Progenitor cell of endocrine pancreas (in vitro differentiated cells): ENCODE measurements around the gene GRAP2. TPM values are rescaled to one million over a fixed set of nuclear protein-coding genes. Genes with fewer than 3 reads are reported as not detected.

Source experiments
- DNase-seq: peaks from one replicate; pipeline ENCODE4 v3.0.0; 2021; ENCODE audit warnings: low spot score; ENCODE audit not compliant: unreplicated experiment
- H3K27ac Mint-ChIP-seq: 2 replicates; pipeline ENCODE4 v1.8.0; 2021; ENCODE audit warnings: mild to moderate bottlenecking, moderate library complexity, mixed read lengths
- H3K27me3 Mint-ChIP-seq: 2 replicates; pipeline ENCODE4 v1.8.0; 2021; ENCODE audit warnings: mixed read lengths
- H3K36me3 Mint-ChIP-seq: 2 replicates; pipeline ENCODE4 v1.8.0; 2022; ENCODE audit warnings: mixed read lengths; ENCODE audit not compliant: insufficient read depth
- H3K4me1 Mint-ChIP-seq: 2 replicates; pipeline ENCODE4 v1.8.0; 2021; ENCODE audit warnings: low read depth, mixed read lengths
- H3K4me3 Mint-ChIP-seq: 2 replicates; pipeline ENCODE4 v1.8.0; 2021; ENCODE audit warnings: low read depth, mild to moderate bottlenecking, moderate library complexity, mixed read lengths
- H3K9me3 Mint-ChIP-seq: 2 replicates; pipeline ENCODE4 v1.8.0; 2021; ENCODE audit warnings: low read depth, mixed read lengths
- CTCF ChIP-seq: fragments of 200-600 bp; sonication (generic); IDR thresholded peaks from one replicate; pipeline ENCODE4 v1.5.0; 2021; ENCODE audit warnings: antibody characterized with exemption, mild to moderate bottlenecking; ENCODE audit not compliant: unreplicated experiment
- total RNA-seq: library from RNA; stranded (reverse); gene quantifications from 2 replicates; pipeline ENCODE4 v1.2.1, GENCODE V29; 2021

GRAP2 gene
- total RNA-seq, 1 donor from 2014 or later, result 0.60 TPM

GRCh38 chr22:39966470-39966869 lies 65.6 kb downstream of the GRAP2 start:
- DNase-seq, result no peak
- peaks cover 27% of the 10 kb centered on the region for H3K4me1 Mint-ChIP-seq
- H3K36me3 Mint-ChIP-seq, result no peaks in the 10 kb centered on the region
- H3K4me3 Mint-ChIP-seq, result no peak overlapping the region
- H3K9me3 Mint-ChIP-seq, result no peaks in the 10 kb centered on the region
- no peak for TF ChIP-seq CTCF
- peaks cover 3% of the 10 kb centered on the region for H3K27me3 Mint-ChIP-seq
- H3K27ac Mint-ChIP-seq, result no peak overlapping the region

- no peaks in the 10 kb centered on the region for H3K9me3 Mint-ChIP-seq
- H3K36me3 Mint-ChIP-seq, result no peaks in the 10 kb centered on the region
- TF ChIP-seq CTCF, result no peak
- no peak overlapping the region for H3K4me3 Mint-ChIP-seq
- DNase-seq, result no peak
- peaks cover 7% of the 10 kb centered on the region for H3K27me3 Mint-ChIP-seq
- peak overlapping the region; percentile 14 for H3K27ac Mint-ChIP-seq
- peaks cover 27% of the 10 kb centered on the region for H3K4me1 Mint-ChIP-seq
Observed at GRCh38 chr22:39967103-39967829, 66.4 kb downstream of the GRAP2 start.

- Mint-ChIP-seq H3K27me3 (peaks cover 10% of the 10 kb centered on the region), H3K4me1 (peaks cover 29% of the 10 kb centered on the region), H3K27ac (no peak overlapping the region), H3K4me3 (no peak overlapping the region), H3K9me3 (no peaks in the 10 kb centered on the region), H3K36me3 (no peaks in the 10 kb centered on the region)
- TF ChIP-seq CTCF, result no peak
- DNase-seq, result no peak
Observed at GRCh38 chr22:39967996-39968972, 67.4 kb downstream of the GRAP2 start.

GRCh38 chr22:39970742-39971141 lies 69.9 kb downstream of the GRAP2 start:
- no peak for TF ChIP-seq CTCF
- no peak overlapping the region for H3K4me3 Mint-ChIP-seq
- no peak for DNase-seq
- peaks cover 12% of the 10 kb centered on the region for H3K27me3 Mint-ChIP-seq
- no peak overlapping the region for H3K27ac Mint-ChIP-seq
- no peaks in the 10 kb centered on the region for H3K36me3 Mint-ChIP-seq
- H3K9me3 Mint-ChIP-seq, result no peaks in the 10 kb centered on the region
- H3K4me1 Mint-ChIP-seq, result peaks cover 29% of the 10 kb centered on the region

- no peak for TF ChIP-seq CTCF
- Mint-ChIP-seq H3K4me1 (peaks cover 26% of the 10 kb centered on the region), H3K9me3 (no peaks in the 10 kb centered on the region), H3K27ac (no peak overlapping the region), H3K36me3 (no peaks in the 10 kb centered on the region), H3K4me3 (no peak overlapping the region), H3K27me3 (peaks cover 23% of the 10 kb centered on the region)
- no peak for DNase-seq
Observed at GRCh38 chr22:39972641-39973040, 71.8 kb downstream of the GRAP2 start.
